Calu3 (cell line): ENCODE data around the gene RET. TPM values are rescaled to one million over a fixed set of nuclear protein-coding genes. Genes with fewer than 3 reads are reported as not detected.

Experiments used
- BruUV-seq: library from RNA; stranded (reverse); fragments of 400-500 nt; replicated peaks from 2 replicates; lab custom pipeline; 2021; lab: Mats Ljungman, UMichigan
- CTCF ChIA-PET: fragments of 300-600 bp; sonication (Branson Sonifier 250); formaldehyde crosslinking; loops from one replicate; lab custom pipeline; 2022; ENCODE audit warnings: antibody characterized with exemption; lab: Charles Lee
- DNase-seq: peaks from one replicate; pipeline ENCODE4 v3.0.0; 2022
- H3K27ac Mint-ChIP-seq: one replicate; pipeline ENCODE4 v1.8.0; 2022; ENCODE audit warnings: mixed read lengths; ENCODE audit not compliant: unreplicated experiment
- H3K27me3 Mint-ChIP-seq: one replicate; pipeline ENCODE4 v1.8.0; 2022; ENCODE audit warnings: mixed read lengths; ENCODE audit not compliant: unreplicated experiment
- H3K36me3 Mint-ChIP-seq: one replicate; pipeline ENCODE4 v1.8.0; 2022; ENCODE audit warnings: mild to moderate bottlenecking, moderate library complexity, mixed read lengths; ENCODE audit not compliant: insufficient read depth, unreplicated experiment
- H3K4me1 Mint-ChIP-seq: one replicate; pipeline ENCODE4 v1.8.0; 2022; ENCODE audit warnings: mild to moderate bottlenecking, low read depth, mixed read lengths; ENCODE audit not compliant: unreplicated experiment
- H3K4me3 Mint-ChIP-seq: one replicate; pipeline ENCODE4 v1.8.0; 2022; ENCODE audit warnings: mild to moderate bottlenecking, low read depth, moderate library complexity, mixed read lengths; ENCODE audit not compliant: unreplicated experiment
- H3K9me3 Mint-ChIP-seq: one replicate; pipeline ENCODE4 v1.8.0; 2022; ENCODE audit warnings: low read depth, mixed read lengths; ENCODE audit not compliant: unreplicated experiment
- intact Hi-C: fragments of 100-400 bp; cut with micrococcal nuclease; formaldehyde crosslinking; loops from one replicate; pipeline ENCODE4 v1.10.0; 2022; ENCODE audit not compliant: unreplicated experiment
- total RNA-seq: library from RNA; stranded (reverse); gene quantifications from 2 replicates; pipeline ENCODE4 v1.2.3, GENCODE V29; 2022
- TF ChIP-seq, protein P1 (sequence below): fragments of 200-600 bp; IDR thresholded peaks from one replicate; pipeline ENCODE4 v1.8.0; 2022; ENCODE audit warnings: antibody characterized with exemption; ENCODE audit not compliant: unreplicated experiment

Gene RET
- total RNA-seq, 1 experiment from 2014 or later: not detected

DNA sequence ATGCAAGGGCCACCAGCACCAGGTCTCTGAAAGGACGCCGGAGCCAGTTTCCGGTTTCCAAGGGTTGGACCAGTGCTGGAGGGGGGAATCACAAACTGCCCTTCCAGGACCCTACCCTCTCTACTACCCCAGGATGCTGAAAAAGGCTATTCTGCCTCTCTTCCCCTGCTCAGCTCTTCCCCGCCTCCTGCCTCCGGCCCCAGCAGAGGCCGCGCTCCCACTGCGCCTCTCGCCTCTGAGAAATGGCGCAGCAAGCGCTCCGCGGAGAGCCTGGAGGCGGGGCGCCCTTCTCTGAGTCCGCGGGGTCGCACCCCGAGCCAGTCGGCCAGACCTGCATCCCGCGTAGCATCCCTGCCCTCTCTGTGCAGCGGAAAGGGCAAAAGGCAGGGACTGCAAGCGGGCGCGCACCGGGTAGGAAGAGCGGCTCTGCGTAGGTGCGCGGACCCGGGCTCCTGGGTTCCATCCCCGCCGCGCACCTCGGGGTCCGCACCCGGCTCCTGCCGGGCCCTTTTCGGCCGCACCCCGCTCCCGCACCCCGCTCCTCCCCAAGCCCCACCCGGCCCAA, 476 bp upstream of the RET start:
- Mint-ChIP-seq H3K4me3 (peak overlapping the region; percentile 52), H3K27ac (no peak overlapping the region), H3K36me3 (peaks cover 5% of the 10 kb centered on the region), H3K27me3 (peaks cover 91% of the 10 kb centered on the region), H3K4me1 (no peaks in the 10 kb centered on the region), H3K9me3 (no peaks in the 10 kb centered on the region)
- DNase-seq: no peak
- TF ChIP-seq, protein P1, sequence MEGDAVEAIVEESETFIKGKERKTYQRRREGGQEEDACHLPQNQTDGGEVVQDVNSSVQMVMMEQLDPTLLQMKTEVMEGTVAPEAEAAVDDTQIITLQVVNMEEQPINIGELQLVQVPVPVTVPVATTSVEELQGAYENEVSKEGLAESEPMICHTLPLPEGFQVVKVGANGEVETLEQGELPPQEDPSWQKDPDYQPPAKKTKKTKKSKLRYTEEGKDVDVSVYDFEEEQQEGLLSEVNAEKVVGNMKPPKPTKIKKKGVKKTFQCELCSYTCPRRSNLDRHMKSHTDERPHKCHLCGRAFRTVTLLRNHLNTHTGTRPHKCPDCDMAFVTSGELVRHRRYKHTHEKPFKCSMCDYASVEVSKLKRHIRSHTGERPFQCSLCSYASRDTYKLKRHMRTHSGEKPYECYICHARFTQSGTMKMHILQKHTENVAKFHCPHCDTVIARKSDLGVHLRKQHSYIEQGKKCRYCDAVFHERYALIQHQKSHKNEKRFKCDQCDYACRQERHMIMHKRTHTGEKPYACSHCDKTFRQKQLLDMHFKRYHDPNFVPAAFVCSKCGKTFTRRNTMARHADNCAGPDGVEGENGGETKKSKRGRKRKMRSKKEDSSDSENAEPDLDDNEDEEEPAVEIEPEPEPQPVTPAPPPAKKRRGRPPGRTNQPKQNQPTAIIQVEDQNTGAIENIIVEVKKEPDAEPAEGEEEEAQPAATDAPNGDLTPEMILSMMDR: no peak
- no TSS peak for BruUV-seq
- CTCF ChIA-PET: interaction anchor here (0.7 kb wide), 1 partner anchor 96 kb away, joined by 4 read pairs; no protein-coding TSS in a partner anchor
- intact Hi-C loops: loop anchor here (5.0 kb wide), 2 partner anchors 49 to 204 kb away; no protein-coding TSS in a partner anchor

DNA sequence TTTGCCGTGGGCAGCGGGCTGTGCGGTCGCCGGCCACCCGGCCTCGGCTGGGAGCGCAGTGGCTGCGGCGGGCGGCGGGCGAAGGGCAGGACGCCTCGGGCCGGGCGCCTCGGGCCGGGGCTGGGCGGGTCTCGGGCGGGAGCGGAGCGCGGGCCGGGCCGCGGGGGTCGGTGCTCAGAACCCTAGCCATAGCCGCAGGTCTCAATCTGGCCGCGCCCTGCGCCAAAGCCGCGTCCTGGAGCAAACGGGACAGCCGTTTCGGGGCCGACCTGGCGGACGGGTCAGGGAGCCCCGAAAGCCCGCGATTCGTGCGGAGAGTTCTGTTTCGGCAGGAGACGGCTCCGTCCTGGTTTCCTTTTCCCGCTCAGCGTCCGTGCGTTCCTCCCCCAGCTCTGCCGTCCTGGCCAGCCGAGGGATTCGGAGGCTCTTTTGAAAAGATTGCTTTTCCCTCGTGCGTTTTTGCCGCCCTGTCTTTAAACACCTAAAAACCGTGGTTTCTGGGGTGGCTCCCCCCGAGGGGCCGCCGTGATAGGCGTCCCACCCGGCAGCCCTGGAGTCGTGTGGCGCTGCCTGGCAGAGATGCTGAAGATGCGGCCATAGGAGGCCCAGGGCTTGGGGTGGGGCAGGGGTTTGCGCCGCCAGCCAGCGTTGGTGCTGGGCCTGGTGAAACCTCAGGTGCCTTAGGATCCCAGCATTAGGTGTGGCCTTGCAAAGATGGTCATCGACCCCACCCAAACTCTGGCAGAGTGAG, 727 bp downstream of the RET start:
- no peaks in the 10 kb centered on the region for H3K9me3 Mint-ChIP-seq
- no TSS peak for BruUV-seq
- peaks cover 91% of the 10 kb centered on the region for H3K27me3 Mint-ChIP-seq
- DNase-seq: no peak
- H3K36me3 Mint-ChIP-seq: peaks cover 5% of the 10 kb centered on the region
- TF ChIP-seq, protein P1: no peak
- H3K4me3 Mint-ChIP-seq: peak overlapping the region; percentile 52
- CTCF ChIA-PET: no interaction called here
- no peak overlapping the region for H3K27ac Mint-ChIP-seq
- intact Hi-C loops: loop anchor here (5.0 kb wide), 2 partner anchors 50 to 205 kb away; no protein-coding TSS in a partner anchor
- H3K4me1 Mint-ChIP-seq: no peaks in the 10 kb centered on the region

DNA sequence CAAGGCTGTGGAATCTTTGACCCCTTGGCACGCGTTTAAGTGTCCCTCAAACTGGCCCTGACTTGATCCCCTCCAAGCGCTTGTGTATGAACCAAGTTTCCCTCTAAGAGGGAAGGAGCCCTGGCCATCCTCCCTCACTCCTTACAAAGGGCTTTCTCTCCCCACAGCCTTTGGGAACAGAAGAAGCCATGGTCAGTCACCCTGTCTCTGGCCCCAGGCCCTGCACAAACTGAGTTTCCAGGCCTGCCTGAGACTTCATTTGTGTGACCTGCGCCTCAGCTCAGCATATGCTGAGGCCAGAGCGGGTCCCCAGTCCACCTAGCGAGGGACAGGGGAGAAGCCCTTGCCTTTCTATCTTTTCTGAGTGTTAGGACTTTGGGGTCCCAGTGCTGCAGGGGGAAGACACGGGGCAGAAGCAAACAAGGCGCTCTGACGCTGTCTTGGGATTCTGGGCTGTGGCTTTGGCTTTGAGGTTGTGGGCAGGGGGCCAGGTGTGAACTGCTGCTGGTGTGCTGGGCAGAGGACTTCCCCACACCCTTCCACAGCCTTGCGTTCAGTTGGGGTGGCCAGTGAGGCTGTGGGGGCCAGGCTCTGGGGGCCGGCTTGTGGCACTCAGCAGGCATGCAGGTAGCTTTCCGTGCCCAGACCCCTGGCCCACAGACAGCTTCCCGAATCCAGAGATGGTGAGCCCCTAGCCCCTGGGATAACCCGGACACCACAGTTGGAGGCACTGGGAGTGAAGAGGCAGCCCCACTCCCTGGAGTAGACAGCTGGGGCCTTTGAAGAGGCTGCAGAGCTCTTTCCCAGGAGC, 1.5 kb downstream of the RET start:
- H3K4me3 Mint-ChIP-seq: peak overlapping the region; percentile 52
- peaks cover 90% of the 10 kb centered on the region for H3K27me3 Mint-ChIP-seq
- no peak for DNase-seq
- H3K9me3 Mint-ChIP-seq: no peaks in the 10 kb centered on the region
- TF ChIP-seq, protein P1: no peak
- H3K36me3 Mint-ChIP-seq: peaks cover 5% of the 10 kb centered on the region
- intact Hi-C loops: loop anchor here (5.0 kb wide), 2 partner anchors 51 to 206 kb away; no protein-coding TSS in a partner anchor
- CTCF ChIA-PET: no interaction called here
- H3K4me1 Mint-ChIP-seq: no peaks in the 10 kb centered on the region
- no peak overlapping the region for H3K27ac Mint-ChIP-seq
- no TSS peak for BruUV-seq

DNA sequence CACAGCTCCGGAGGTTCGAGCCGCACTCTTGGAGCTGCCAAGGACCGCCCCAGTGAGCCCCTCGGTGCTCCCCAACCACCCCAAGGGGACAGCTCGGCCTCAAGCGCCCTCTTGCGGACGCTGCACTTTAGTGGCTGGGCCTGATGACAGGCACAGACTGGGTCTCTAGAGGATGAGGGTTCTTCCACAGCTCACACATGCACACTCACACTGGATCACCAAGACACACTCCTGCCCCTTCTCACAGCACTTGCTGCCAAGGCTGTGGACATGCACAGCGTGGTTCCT, 2.1 kb downstream of the RET start:
- Mint-ChIP-seq H3K9me3 (no peaks in the 10 kb centered on the region), H3K27me3 (peaks cover 90% of the 10 kb centered on the region), H3K4me1 (no peaks in the 10 kb centered on the region), H3K36me3 (peaks cover 5% of the 10 kb centered on the region), H3K27ac (no peak overlapping the region), H3K4me3 (no peak overlapping the region)
- CTCF ChIA-PET: no interaction called here
- no TSS peak for BruUV-seq
- intact Hi-C loops: loop anchor here (5.0 kb wide), 2 partner anchors 52 to 207 kb away; no protein-coding TSS in a partner anchor
- peak; percentile 60 for DNase-seq
- TF ChIP-seq, protein P1: peak; percentile 70
